ENCODE measurements around the gene ZCCHC24. TPM values are rescaled to one million over a fixed set of nuclear protein-coding genes. Genes with fewer than 3 reads are reported as not detected.

Gene ZCCHC24
- total and polyA plus RNA-seq, 2 of the 8 experiments (the other 6 are each of a cell fraction or from before 2014, with no cell fraction given): 3.9 to 6.9 TPM

DNA sequence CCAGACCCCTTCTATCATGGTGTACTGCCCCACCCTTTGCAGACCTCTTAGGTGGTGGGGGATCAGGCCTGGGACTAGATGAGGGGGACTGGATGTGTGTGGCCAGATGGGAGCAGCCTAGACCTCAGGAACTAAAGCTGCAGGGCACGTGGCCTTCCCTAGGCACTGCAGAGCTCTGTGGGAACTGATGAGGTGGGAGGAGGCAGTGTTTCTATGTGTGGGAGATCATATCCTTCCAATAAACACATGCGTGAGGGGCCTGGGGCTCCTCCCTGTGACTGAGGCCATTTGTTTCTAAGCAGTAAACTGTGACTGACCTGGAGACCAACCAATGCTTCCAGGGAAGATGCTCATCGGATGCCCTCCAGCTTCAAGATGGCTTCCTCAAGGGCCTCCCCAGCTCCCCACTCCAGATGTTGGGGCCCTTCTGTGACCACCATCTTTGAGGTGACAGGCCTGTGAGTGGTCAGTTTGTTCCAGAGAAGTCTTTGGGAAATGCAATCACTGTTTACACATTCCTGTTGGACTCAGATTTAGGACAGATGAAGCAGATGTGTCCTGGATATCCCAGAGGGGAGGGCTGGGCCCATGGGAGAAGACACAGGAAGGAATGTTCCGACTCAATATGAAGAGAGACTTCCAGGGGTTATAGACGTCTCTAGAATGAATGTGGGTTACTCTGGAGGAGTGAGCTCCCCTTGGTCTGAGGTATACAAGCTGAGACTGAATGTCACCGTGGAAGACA, 23.6 kb upstream of the ZCCHC24 start:
- H3K9ac ChIP-seq (replicated peaks in 1 of 4; ENCODE audit: extremely low read depth in 1 of 4, low read depth in 3 of 4, low read length in 3 of 4): no peak overlapping the region
- H2AFZ ChIP-seq (ENCODE audit: low read length): no peak overlapping the region
- H2BK20ac ChIP-seq (ENCODE audit: low read length): no peak overlapping the region
- FAIRE-seq (no peak), DNase-seq (ENCODE audit: low read depth in 1 of 2, low spot score in 2 of 2) (no peak)
- peaks cover 0 to 4% (median 0%) of the 10 kb centered on the region in 4 experiments; a peak in 1 of 7 replicates for H3K4me1 ChIP-seq (replicated peaks in 1 of 4; ENCODE audit: control insufficient read depth in 3 of 4, insufficient read depth in 4 of 4, low read length in 3 of 4)
- H2AK5ac ChIP-seq (ENCODE audit: low read depth, low read length): no peak overlapping the region
- H3K4me3 ChIP-seq (ENCODE audit: extremely low read depth in 1 of 4, insufficient read depth in 2 of 4, low read depth in 3 of 4, low read length in 4 of 4): no peak overlapping the region
- no peak overlapping the region for H3K27ac ChIP-seq (ENCODE audit: low read depth, low read length)
- no peak overlapping the region for H3K4me2 ChIP-seq (ENCODE audit: insufficient read depth in 1 of 2, low read depth in 2 of 2, low read length in 2 of 2)
- no peaks in the 10 kb centered on the region for H4K20me1 ChIP-seq (replicated peaks in 1 of 2; ENCODE audit: control insufficient read depth in 1 of 2, insufficient read depth in 2 of 2, low read length in 2 of 2)
- H2BK12ac ChIP-seq (ENCODE audit: low read depth, low read length): no peak overlapping the region
- no peaks in the 10 kb centered on the region for H3K23me2 ChIP-seq (ENCODE audit: low read depth, low read length)
- H2BK5ac ChIP-seq (ENCODE audit: low read depth, low read length): no peak overlapping the region
- H2BK120ac ChIP-seq (replicated peaks; ENCODE audit: low read depth, low read length): no peak overlapping the region
- no peak overlapping the region for H3K14ac ChIP-seq (ENCODE audit: insufficient read length)
- 88% methylated on average over 6 of the region's 6 CpGs; no CpG with 5 or more reads in 1 of the 2 experiments for WGBS, 2 experiments (ENCODE audit: extremely low coverage in 1 of 2, insufficient coverage in 1 of 2, insufficient read length in 1 of 2, insufficient replicate concordance in 2 of 2, low coverage in 1 of 2, low lambda C conversion rate in 2 of 2, missing lambda C conversion rate in 1 of 2)
- no peak overlapping the region for H3K23ac ChIP-seq (ENCODE audit: insufficient read length)
- no peak overlapping the region for H4K91ac ChIP-seq (replicated peaks; ENCODE audit: insufficient read length, low read length)
- no peaks in the 10 kb centered on the region for H3K79me1 ChIP-seq (ENCODE audit: low read depth, low read length)
- no peak for TF ChIP-seq JUND (IDR thresholded peaks at IDR 0.05; ENCODE audit: low read length)
- TF ChIP-seq NRF1 (IDR thresholded peaks at IDR 0.05; ENCODE audit: low read depth, low read length): no peak
- H3K9me3 ChIP-seq (ENCODE audit: insufficient read depth in 2 of 2, low read depth in 1 of 2, low read length in 1 of 2): no peaks in the 10 kb centered on the region
- ChIA-PET CTCF (ENCODE audit: partially characterized antibody) (interaction anchor here (0.6 to 8.0 kb wide), 29 partner anchors 7 to 1508 kb away, joined by 3 to 101 read pairs (median 5); no protein-coding TSS in a partner anchor), POLR2A (ENCODE audit: partially characterized antibody) (interaction anchor here (1.2 kb wide), 1 partner anchor 123 kb away, joined by 3 read pairs; no protein-coding TSS in a partner anchor)
- H4K5ac ChIP-seq (ENCODE audit: insufficient read length, low read depth, low read length): no peak overlapping the region
- no peaks in the 10 kb centered on the region for H3K79me2 ChIP-seq (ENCODE audit: control insufficient read depth in 1 of 2, insufficient read depth in 2 of 2, low read length in 2 of 2)
- H3K56ac ChIP-seq (replicated peaks; ENCODE audit: insufficient read length, low read depth, low read length): no peak overlapping the region
- no peak overlapping the region for H2BK15ac ChIP-seq (ENCODE audit: low read length)
- H4K8ac ChIP-seq (ENCODE audit: extremely low read depth, insufficient read depth, low read length): no peak overlapping the region
- H3K4ac ChIP-seq (replicated peaks; ENCODE audit: insufficient read length, low read depth, low read length): no peak overlapping the region
- H3K36me3 ChIP-seq (ENCODE audit: control insufficient read depth in 2 of 4, insufficient read depth in 4 of 4, low read length in 3 of 4): no peaks in the 10 kb centered on the region
- no peak overlapping the region for H3K18ac ChIP-seq (ENCODE audit: extremely low read depth, low read length)
- H3K27me3 ChIP-seq (replicated peaks in 1 of 4; ENCODE audit: control insufficient read depth in 3 of 4, extremely low read depth in 1 of 4, insufficient read depth in 3 of 4, low read length in 3 of 4): no peaks in the 10 kb centered on the region
